HG02678 (cell line): ENCODE measurements around the gene PFDN5.
A peak's percentile ranks its signal among the peaks of the same experiment; 100 is the strongest.
"Not testable (repeated sequence)": the region's sequence is repeated elsewhere in the genome, so short reads cannot be mapped to it uniquely, and the experiment has no call there.

Experiments used
- ATAC-seq: cut with Tn5 transposase; IDR thresholded peaks from one replicate; pipeline ENCODE4 v1.9.1; 2021; ENCODE audit warnings: mild to moderate bottlenecking, moderate library complexity; ENCODE audit not compliant: unreplicated experiment

Gene PFDN5

GRCh38 chr12:53279888-53280498, 15.3 kb upstream of the PFDN5 start:
- no peak for ATAC-seq

GRCh38 chr12:53286448-53286847, 8.9 kb upstream of the PFDN5 start:
- ATAC-seq: no peak

GRCh38 chr12:53287741-53288216, 7.6 kb upstream of the PFDN5 start:
- ATAC-seq: no peak

DNA sequence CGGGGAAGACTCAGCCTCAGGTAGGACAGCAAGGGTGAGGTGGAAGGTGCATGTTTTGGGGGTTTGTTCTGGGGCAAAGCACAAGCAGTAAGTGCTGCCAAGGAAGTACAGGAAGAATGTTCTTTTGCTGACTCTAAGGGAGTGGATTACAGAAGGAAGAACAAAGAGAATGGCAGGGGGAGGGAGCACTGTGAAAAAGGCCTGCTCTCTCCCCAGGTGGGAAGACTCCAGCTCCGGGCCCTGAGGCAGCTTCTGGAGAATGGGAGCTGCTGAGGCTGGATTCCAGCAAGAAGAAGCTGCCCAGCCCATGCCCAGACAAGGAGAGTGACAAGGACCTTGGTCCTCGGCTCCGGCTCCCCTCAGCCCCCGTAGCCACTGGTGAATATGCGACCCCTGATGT, 7.0 kb upstream of the PFDN5 start:
- no peak for ATAC-seq

DNA sequence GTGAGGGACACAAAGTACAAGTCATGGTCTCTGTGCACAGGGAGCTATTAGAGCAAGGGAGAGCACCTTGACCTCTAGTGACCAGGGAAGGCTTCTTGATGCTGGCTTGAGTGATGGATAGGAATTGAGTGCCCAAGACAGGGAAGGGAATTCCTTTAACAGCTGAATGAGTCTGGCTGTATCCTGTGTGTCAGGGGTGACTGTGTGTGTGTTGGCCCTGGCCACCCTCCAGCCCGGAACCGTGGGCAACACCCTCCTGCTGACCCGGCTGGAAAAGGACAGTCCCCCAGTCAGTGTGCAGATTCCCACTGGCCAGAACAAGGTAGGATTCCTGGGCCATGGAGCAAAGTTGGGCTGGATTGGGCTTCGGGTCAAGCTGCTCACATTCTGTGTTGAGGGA, 5.5 kb upstream of the PFDN5 start:
- no peak for ATAC-seq

- ATAC-seq: no peak
Measured at GRCh38 chr12:53290661-53291060, 4.7 kb upstream of the PFDN5 start.

GRCh38 chr12:53292426-53292825, 2.9 kb upstream of the PFDN5 start:
- ATAC-seq: no peak

DNA sequence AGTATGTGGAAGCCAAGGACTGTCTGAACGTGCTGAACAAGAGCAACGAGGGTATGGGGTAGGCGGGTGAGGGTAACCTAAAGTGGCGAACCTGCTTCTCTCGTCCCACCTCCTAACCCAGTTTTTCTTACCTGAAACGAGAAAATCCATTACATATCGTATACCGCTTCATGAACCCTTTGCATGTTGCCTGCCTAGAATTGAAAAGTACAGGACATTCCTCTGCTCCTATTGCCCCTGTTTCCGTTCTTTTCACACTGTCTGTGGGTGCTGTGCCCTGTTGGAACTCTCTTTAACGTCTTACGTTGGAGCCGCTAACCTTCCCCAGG, 513 bp downstream of the PFDN5 start:
- ATAC-seq: no peak

GRCh38 chr12:53297106-53297505, 1.8 kb downstream of the PFDN5 start:
- ATAC-seq: not testable (repeated sequence)

DNA sequence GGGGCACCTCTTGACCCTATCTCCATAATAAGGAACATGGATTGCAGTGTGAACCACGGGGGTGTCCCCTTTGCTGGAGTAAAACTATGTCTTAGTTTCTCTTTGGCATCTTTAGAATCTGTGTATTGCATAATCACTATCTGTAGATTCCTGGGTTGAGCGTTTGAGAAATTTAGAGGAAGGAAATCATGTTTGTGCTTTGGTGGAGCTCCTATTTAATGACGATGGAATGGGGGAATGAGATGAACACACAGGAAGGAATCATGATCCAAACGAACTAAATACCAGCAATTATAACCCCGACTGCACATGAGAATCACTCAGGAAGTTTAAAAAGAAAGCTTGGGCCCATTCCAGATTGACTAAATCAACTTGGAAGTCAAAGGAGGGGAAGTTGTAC, 2.8 kb downstream of the PFDN5 start:
- no peak for ATAC-seq

DNA sequence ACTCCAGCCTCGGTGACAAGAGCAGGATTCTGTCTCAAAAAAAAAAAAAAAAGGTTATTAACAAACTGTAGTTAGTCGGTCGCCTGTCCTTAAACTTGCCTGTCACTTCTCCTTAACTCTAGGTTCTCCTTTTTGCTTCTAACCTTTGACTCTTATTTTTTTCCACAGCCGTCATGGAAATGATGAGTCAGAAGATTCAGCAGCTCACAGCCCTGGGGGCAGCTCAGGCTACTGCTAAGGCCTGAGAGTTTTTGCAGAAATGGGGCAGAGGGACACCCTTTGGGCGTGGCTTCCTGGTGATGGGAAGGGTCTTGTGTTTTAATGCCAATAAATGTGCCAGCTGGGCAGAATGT, 3.7 kb downstream of the PFDN5 start:
- no peak for ATAC-seq

DNA sequence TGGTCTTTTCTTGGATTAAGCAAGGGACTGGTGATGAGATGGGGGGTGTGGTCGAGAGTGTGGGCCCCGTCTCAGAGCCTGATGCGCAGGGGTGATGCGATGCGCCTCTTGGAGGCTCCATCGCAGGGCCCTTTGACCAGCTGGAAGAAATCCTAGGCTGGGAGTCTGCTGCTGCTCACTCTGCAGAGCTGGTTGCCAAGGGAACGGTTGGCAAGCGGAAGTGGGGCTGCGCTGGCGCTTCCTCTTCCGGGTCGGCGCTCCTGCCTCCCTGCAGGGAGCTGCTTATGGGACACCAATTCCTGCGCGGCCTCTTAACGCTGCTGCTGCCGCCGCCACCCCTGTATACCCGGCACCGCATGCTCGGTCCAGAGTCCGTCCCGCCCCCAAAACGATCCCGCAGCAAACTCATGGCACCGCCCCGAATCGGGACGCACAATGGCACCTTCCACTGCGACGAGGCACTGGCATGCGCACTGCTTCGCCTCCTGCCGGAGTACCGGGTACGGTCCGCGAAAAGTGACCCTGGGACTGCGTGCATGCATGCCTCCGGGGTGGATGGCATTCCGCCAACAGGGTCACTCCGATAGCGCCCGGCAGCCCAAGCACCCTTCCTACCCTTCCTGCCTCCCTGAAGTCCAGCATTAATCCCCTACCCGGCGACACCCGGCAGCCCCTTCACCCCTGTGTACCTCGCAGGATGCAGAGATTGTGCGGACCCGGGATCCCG, 4.3 kb downstream of the PFDN5 start, which contains the start of gene MYG1:
Gene MYG1, plus strand, starts transcription at position 242 of the 727 bp plus-strand sequence. Its CDS starts 43 bp downstream, at position 285.
- ATAC-seq: peak; percentile 77

- ATAC-seq: no peak
Measured at GRCh38 chr12:53300187-53300586, 4.8 kb downstream of the PFDN5 start.

DNA sequence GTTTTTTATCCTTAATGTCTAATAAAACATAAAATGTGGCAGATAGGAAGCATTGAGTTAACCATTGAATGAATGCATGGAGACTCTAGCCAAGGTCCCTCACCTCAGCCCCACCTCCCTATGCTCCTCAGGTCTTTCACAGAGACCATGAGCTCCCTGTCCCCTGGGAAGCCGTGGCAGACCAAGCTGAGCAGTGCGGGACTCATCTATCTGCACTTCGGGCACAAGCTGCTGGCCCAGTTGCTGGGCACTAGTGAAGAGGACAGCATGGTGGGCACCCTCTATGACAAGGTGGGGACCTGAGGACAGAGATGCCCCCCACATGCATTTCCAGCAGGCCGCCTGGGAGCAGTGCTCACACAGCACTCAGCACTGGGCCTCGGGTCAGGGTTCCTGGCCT, 7.6 kb downstream of the PFDN5 start:
- ATAC-seq: no peak

GRCh38 chr12:53306826-53307225, 11.5 kb downstream of the PFDN5 start:
- ATAC-seq: no peak

DNA sequence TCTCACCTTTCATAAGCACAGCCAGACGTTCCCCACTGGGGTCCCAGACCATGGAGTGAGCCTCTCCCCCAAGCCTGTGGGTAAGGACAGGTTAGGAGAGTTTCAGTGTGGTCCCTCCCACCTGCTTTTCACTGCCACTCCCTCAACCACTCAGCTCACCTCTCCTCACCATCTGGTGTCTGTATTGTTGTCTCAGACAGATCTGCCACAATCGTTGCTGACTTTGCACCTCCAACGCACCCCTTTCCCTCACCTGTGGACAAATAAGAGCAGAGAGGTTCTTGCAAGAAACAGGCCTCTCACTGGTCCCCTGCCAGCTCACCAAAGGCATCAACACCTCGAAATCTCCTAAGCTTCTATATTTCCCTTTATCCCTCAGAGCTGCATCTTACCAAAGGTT, 12.9 kb downstream of the PFDN5 start:
- ATAC-seq: no peak

- ATAC-seq: no peak
Measured at GRCh38 chr12:53313996-53314395, 18.7 kb downstream of the PFDN5 start.

DNA sequence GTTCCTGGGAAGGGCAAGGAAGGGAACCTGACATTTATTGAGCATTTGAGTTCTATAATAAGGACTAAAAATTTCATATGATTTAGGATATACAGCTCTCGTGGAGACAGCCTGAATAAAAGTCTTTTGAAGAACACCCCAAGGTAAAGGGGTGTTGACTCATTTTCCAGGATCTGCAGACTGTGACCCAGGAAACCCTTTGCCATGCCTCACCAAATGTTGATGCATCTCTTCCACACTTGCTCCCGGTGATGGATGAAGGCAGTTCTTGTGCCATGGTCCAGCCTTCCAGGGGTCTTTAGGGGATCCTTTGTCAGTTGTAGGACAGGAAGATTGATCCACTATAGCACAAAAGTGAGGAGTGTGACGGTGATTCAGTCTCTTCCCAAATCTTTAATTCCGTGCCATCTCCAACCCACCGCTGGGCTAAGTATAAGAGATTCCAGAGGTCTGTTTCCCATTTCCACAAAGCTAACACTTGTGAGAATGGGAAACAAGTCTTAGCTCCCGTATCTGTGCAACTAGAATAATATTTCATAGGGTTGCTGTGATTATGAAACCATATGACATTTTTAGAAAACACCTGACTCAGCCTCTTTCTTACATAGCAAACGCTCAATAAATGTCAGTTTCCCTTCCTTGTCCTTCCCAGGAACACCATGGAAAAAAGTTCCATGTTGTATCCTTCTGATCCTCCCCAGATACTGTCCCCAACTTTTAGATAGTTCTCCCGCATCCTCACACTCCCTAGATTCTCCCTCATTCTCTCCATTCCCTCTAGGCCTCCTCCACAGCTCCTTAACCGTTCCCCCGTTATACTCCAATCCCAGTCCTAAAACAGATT, 25.2 kb downstream of the PFDN5 start:
- ATAC-seq: no peak

GRCh38 chr12:53324113-53324778, 28.9 kb downstream of the PFDN5 start:
- ATAC-seq: peak; percentile 25

DNA sequence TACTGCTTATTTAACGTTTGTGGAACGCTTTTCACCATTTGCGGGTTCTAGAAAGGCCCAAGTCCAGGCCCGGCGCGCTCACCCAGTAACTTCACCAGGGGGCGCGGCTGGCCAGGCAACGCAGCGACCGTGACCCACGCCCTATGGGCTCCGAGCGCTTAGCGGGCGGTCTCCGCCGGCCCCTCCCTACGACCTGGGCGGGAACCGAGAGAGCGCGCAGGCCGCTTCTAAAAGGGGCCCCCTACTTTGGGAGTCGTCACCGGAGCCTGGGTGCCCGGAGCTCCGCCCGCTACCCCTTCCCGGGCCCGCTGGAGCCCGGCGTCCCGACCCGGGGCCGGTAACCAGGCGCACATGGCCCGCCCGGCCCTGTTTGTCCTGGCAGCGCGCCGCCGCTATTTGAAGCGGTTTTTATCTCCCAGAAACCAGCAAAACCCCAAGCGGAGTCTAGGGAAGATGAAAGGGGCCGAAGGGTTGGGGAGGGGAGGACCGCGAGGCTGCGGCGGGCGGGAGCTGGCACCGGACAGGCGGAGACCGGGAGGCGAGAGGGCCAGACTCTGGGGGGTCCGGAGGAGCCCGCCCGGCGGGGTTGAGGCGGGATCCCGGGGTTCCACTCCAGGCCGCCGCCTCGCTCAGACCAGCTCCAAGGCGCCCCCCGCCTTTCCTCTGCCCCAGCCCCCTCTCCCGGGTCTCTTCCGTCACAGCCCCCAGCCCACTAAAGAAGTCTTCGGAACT, 29.6 kb downstream of the PFDN5 start:
- ATAC-seq: peak; percentile 56
